NT2/D1 (cell line): ENCODE measurements around the gene CLP1.

Experiments
- SUZ12 ChIP-seq: IDR thresholded peaks from 2 replicates; pipeline ENCODE4 v1.6.1; 2011; ENCODE audit not compliant: insufficient read length, insufficient read depth; ENCODE audit errors: extremely low read depth
- YY1 ChIP-seq: IDR thresholded peaks from 2 replicates; pipeline ENCODE4 v1.6.1; 2011; ENCODE audit not compliant: insufficient read length, insufficient read depth
- ZNF274 ChIP-seq: IDR thresholded peaks from 2 replicates; pipeline ENCODE4 v1.6.1; 2011; ENCODE audit warnings: mild to moderate bottlenecking, low read depth, low read length

GRCh38 chr11:57662893-57663292 is 5.3 kb downstream of the CLP1 start:
- TF ChIP-seq SUZ12 (no peak), ZNF274 (no peak), YY1 (no peak)
